ENCODE results near the gene MRPL45. TPM values are rescaled to one million over a fixed set of nuclear protein-coding genes. Genes with fewer than 3 reads are reported as not detected.

The MRPL45 gene
- total and polyA plus RNA-seq, 2 donors (not counting 3 experiments of a cell fraction or from before 2014, with no cell fraction given): 41.2 to 45.5 TPM

- H3K79me2 ChIP-seq (ENCODE audit: control insufficient read depth, insufficient read depth, low read length): no peaks in the 10 kb centered on the region
- no peak overlapping the region for H3K9ac ChIP-seq (replicated peaks; ENCODE audit: extremely low read depth, insufficient read depth, low read length)
- FAIRE-seq: no peak
- H4K20me1 ChIP-seq (replicated peaks; ENCODE audit: control insufficient read depth, extremely low read depth, insufficient read depth, low read length): no peaks in the 10 kb centered on the region
- no peaks in the 10 kb centered on the region for H3K9me3 ChIP-seq (replicated peaks; ENCODE audit: control insufficient read depth, insufficient read depth, low read length)
- no peaks in the 10 kb centered on the region for H3K9me1 ChIP-seq (replicated peaks; ENCODE audit: control insufficient read depth, extremely low read depth, insufficient read depth, low read length)
- TF ChIP-seq POLR2AphosphoS5 (IDR thresholded peaks at IDR 0.05; ENCODE audit: insufficient read depth, low read depth, low read length): no peak
- TF ChIP-seq EZH2 (IDR thresholded peaks at IDR 0.05; ENCODE audit: borderline replicate concordance, low read depth, low read length, severe bottlenecking): no peak
- no peak for TF ChIP-seq GATA2 (IDR thresholded peaks at IDR 0.05; ENCODE audit: insufficient read depth, insufficient read length, low read depth, low read length)
- no peak for TF ChIP-seq FOS (IDR thresholded peaks at IDR 0.05; ENCODE audit: borderline replicate concordance, insufficient read depth, low read length)
- TF ChIP-seq MAX (IDR thresholded peaks at IDR 0.05; ENCODE audit: insufficient read depth, insufficient read length): no peak
- no peak for TF ChIP-seq POLR2A (IDR thresholded peaks at IDR 0.05; ENCODE audit: low read depth, low read length)
- no peak for TF ChIP-seq CTCF (IDR thresholded peaks at IDR 0.05; ENCODE audit: extremely low read depth in 1 of 2, insufficient read depth in 1 of 2, low read depth in 1 of 2, low read length in 2 of 2)
- TF ChIP-seq MYC (IDR thresholded peaks at IDR 0.05; ENCODE audit: low read depth, low read length): no peak
- no peak for TF ChIP-seq JUN (IDR thresholded peaks at IDR 0.05; ENCODE audit: borderline replicate concordance, insufficient read depth, insufficient read length, low read depth)
- no peak overlapping the region for H2AFZ ChIP-seq (ENCODE audit: low read depth, low read length)
- POLR2A ChIA-PET: interaction anchor here (0.6 kb wide), 2 partner anchors 16 to 1825 kb away, joined by 3 read pairs; no protein-coding TSS in a partner anchor
- intact Hi-C loops (cut with micrococcal nuclease): no loop called here
- H3K27ac ChIP-seq (ENCODE audit: insufficient read depth, low read depth, low read length): no peak overlapping the region
- peaks cover 0 to 11% of the 10 kb centered on the region in 2 experiments for H3K36me3 ChIP-seq (ENCODE audit: control insufficient read depth in 2 of 2, extremely low read depth in 1 of 2, insufficient read depth in 2 of 2, low read length in 2 of 2)
- dilution Hi-C loops (cut with MboI; ENCODE audit: extremely low pct_ligation_motif_present, low sequenced_read_pairs): no loop called here
- CTCF ChIA-PET: interaction anchor here (0.6 to 4.1 kb wide), 6 partner anchors 9 to 92 kb away, joined by 3 to 21 read pairs (median 4); no protein-coding TSS in a partner anchor
- no peak overlapping the region for H3K4me2 ChIP-seq (ENCODE audit: insufficient read depth, low read length)
- peaks cover 5% of the 10 kb centered on the region for H3K4me1 ChIP-seq (ENCODE audit: control insufficient read depth, extremely low read depth, insufficient read depth, low read length)
- no TSS peak for BruUV-seq (replicated peaks)
- H3K4me3 ChIP-seq (replicated peaks in 1 of 3; ENCODE audit: insufficient read depth in 1 of 3, low read depth in 1 of 3, low read length in 3 of 3): no peak overlapping the region
- DNase-seq (ENCODE audit: low read depth, low spot score): no peak
- peaks cover 0 to 3% of the 10 kb centered on the region in 2 experiments for H3K27me3 ChIP-seq (ENCODE audit: control insufficient read depth in 2 of 2, insufficient read depth in 2 of 2, low read length in 2 of 2)
Measured at GRCh38 chr17:38324772-38325171, 27.8 kb downstream of the MRPL45 start.

Data from endothelial cell of umbilical vein (primary cell).